GM18508 (cell line): ENCODE data around the gene ATP10A.

Experiments
- ATAC-seq: cut with Tn5 transposase; IDR thresholded peaks from one replicate; pipeline ENCODE4 v1.9.1; 2021; ENCODE audit warnings: moderate number of reproducible peaks; ENCODE audit not compliant: insufficient read depth, unreplicated experiment

Gene ATP10A

DNA sequence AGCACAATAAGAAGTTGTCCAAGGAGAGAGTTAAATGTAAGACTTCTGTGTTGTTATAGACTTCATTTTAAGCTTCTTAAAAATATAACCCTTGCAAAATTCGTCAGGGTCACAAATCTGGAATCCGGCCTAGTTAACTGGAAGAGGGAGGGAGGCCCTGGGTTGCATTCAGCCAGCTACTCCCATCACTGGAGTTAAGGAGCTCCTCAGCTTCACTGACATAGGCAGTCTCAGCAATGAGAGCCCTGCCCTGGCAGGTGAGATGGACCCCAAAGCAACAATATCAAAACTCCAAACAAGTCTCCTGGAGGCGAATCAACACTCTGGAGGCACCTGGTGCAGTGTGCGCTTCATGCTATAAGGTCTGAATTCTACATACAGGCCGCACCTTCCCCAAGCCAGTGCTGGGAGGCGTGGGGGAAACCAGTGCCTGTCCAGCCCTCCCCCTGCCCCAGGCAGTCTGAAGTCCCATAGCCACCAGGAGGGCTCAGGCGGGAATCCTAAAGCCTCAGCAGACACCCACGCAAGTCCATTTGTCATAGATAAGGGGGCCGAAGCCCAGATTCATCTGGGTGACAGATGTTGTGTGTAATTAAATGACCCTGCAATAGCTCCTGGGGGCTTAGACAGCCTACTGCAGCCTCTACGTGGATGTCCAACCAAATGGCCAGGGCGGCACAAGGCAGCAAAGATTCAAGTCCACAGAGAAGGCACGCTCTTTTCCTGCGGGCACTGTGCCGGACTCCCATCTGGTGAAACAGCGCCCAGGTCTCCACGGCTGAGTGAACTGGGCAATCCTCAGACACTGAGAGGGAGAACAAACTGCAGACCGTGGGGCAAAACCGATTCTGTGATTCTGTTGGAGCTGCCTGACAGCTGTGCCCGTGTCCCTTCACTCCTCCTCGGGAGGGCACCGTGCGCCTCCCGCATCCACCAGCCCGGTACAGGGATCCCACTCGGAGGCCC is 64.9 kb downstream of the ATP10A start:
- ATAC-seq = no peak

DNA sequence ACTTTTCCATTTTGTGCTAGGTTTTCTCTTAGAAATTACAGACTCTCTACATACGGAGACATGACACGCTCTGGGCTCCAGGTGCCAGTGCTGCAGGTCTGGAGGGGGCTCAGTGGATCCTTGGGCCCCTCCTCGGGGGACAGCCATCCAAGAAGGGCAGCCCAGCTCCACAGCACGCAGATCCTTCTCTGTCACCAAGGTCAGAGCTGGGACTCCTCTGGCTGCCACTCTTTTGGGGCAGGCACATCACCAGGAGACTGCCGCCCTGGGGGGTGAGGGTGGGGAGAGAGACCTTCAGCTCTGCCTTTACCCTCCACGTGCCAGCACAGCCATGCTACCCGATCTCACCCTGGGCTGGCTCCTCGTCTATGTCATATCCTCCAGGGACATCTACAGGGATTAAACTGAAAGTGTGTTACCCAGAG is 65.6 kb downstream of the ATP10A start:
- ATAC-seq = no peak

DNA sequence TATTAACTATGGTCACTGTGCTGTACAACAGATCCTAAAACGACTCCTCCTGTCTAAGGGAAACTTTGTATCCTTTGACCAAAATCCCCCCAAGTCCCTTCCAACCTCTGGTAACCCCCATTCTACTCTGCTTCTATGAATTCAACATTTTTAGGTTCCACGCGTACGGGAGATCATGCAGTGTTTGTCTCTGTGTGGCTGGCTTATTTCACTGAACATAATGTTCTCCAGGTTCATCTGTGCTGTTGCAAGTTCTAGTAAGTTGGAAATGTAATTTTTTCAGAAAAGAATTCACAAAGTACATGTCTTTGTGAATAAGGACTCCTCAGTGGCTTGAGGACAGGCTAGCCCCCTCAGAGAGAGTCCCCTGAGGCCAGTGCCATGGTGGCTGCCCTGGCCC is 66.1 kb downstream of the ATP10A start:
- ATAC-seq = no peak

DNA sequence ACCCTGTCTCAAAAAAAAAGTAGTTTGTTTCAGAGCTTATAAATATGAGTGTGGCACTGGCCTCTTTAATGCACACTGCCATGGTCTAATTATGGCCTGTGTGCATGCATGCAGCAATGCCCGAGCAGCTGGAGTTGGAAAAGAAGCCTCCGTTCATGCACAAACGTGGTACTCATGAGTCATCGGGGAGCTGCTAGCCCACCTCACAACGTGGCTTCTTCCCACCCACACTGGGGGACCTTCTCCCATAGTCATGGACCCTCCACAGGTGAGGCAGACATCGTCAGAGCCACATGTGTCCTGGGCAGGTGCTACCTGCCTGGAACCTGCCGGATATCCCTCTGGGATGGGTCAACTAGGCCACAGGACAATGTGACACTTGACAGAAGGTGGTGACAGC is 66.7 kb downstream of the ATP10A start:
- no peak for ATAC-seq

DNA sequence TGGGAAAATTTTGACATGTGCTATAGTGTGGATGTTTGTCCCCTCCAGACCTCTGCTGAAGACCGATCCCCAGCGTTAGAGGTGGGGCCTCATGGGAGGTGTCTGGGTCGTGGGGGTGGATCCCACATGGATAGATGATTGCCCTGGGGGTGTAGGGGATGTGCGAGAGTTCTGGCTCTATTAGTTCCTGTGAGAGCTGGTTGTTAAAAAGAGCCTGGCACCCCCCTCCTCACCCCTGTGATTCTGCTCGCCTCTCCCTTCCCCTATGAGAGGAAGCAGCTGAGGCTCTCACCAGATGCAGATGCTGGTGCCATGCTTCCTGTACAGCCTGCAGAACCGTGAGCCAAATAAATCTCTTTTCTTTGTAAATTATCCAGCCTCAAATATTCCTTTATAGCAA is 67.4 kb downstream of the ATP10A start:
- ATAC-seq = no peak

DNA sequence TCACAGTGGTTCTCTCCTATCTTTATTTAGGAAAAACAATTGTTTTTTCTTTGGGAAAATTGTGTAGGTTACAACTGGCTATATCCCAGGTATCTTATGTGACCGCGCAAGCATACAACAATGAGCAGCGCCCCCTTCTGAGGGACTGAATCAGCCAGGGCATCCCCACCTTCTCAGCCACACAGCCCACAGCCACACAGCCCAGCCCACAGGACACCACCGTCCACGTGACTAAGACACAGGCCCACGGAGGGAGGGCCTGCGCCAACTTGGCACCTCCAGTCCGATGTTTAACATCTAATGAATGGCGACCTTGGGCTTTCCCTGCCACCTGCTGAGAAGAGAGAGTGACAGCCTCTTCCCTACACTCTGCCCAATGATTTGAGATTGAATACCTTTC is 68.1 kb downstream of the ATP10A start:
- ATAC-seq = no peak

DNA sequence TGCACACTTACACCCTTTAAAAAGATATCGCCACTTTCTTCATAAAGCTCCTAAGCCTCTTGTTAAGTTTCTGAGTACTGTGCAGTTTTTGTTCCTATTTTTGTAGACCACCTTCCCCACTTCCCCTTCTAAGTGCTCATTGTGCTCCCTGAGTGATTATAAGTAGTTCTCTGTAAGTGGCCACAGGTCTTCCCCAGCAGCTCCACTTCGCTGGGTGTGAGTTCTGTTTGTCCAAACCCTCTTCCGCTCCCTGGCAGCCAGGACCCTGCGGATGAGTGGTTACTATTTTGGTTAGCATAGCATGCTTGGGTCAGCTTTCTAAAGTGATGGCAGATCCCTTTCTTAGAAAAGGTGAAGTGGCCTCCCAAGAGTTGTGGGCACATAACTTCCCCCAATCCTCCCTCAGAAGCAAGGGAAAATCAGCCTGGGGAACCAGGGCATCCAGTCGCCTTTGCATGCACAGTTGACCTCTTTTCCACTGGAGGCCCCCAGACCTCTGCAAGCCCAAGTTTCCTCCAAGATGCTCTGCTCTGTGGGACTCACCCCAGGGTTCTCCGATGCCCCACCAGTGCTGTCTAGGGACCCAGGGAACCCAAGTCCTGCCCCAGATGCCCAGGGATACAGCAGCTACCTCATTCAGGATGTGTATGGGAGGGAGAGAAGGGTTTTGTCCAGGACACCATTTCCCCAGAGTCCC is 69.6 kb downstream of the ATP10A start:
- no peak for ATAC-seq

DNA sequence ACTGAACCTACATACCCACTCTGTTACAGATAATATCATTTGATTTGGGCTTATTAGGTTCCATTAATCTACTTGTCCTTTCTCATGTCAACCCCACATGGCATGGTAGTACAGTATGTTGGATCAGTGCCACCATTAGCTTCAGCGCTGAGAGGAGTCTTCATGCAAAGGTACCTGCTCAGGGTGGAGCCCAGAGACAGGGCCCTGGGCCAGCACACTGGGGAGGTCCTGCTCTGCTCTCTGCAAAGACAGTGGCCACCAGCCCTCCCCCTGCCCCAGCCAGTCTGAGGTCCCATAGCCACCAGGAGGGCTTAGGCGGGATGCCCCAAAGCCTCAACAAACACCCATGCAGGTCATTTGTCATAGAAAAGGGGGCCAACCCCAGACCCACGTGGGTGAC is 71.0 kb downstream of the ATP10A start:
- no peak for ATAC-seq

DNA sequence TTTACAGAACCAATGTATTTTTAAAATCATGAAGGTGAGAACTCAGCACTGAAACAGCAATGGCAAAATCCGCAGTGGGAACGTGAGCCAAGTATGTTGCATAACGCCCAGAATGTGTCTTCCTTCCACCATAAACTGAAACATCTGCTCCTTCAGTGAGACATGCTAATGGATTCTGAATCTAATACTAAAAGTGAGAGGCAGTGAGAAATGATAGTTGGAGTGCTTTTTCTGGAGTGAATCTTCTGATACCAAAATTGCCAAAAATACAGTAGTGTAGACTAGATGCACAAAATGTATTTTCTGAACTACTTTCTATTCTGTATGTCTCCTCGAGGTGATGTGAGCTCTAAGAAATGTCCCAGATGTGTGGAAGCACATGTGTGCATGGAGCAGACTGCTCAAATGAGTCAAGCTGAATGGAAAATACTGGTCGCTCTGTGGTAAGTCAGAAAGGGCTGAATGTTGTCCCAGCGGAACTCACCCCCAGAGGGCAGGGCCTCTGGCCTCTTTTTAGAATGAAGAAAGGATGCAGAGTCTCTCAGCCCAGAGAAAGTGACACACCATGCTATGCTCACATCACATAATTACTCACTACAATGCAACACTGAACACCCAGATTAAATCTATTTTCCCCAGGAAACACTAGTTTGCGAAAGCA is 73.0 kb downstream of the ATP10A start:
- no peak for ATAC-seq

DNA sequence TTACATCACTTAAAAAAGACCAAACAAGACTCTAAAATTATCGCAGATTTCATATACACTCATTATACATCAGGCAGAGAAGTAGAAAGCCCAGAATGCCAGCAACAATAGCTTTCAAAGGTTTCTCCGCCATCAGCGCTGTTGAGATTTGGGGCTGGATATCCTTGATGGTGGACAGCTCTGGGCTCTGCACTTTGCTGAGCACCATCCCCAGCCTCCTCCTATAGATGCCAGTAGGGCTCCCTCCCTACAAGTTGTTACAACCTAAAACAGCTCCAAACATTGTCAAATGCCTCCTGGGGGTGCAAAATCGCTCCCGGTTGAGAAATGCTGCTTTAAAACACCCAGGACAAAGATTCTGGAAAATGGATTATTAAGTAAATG is 73.5 kb downstream of the ATP10A start:
- no peak for ATAC-seq

DNA sequence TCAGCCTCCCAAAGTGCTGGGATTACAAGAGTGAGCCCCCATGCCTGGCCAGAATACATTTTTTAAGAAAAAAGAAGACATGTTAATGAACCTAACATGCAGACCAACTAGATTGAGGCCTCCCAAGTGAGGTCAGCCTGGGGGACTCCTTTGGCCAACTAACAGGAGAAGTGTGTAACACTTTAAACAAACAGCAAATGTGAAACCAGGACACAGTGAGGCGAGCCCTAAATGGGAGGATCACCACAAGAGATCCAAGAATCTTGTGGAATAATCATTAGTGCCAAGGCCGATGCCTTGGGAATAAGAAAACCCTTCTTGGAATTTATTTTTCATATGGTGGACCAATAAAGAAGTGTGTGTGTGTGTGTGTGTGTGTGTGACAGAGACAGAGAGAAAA is 73.9 kb downstream of the ATP10A start:
- ATAC-seq = no peak

DNA sequence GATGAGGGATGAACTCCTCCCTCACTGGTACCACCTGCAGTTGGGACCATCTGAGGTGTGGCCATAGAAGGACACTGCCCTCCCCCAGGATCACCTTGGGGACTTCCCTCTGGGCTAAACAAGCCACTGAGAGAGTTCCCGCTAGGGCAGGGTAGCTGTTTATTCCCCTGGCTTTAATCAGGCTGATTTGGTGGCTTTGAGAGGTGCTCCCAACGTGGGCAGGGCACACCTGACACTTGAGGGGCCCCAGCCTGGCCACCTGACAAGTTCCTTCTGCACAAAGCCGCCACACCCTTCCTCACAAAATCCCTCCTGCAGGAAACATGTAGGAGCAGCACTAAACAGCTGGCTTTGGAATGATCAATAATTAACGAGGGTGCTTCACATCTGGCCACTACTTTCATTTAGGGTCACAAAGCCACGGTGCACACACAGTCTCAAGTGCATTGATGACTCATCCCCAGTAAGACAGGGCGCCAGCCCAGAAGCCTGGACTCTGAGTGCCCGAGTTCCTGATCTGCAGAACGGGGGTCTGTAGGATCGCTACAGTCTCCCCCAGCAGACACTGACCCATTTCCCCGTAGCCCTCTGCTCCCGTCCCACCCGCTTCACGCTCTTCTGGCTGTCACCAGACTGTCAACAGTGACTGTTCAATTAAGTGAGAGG is 75.1 kb downstream of the ATP10A start:
- no peak for ATAC-seq

DNA sequence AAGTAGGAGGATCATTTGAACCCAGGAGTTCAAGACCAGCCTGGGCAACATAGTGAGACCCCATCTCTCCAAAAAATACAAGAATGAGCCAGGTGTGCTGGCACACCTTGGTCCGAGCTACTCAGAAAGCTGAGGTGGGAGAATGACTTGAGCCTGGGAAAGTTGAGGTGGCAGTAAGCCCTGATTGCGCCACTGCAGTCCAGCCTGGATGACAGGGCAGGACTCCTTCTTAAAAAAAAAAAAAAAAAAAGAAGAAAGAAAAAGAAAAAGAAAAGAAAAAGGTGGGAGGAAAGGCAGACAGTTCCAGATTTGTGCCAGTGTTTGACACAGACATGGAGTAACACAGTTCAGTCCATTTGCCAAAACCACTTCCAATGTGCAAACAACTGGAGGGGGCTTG is 75.7 kb downstream of the ATP10A start:
- no peak for ATAC-seq

DNA sequence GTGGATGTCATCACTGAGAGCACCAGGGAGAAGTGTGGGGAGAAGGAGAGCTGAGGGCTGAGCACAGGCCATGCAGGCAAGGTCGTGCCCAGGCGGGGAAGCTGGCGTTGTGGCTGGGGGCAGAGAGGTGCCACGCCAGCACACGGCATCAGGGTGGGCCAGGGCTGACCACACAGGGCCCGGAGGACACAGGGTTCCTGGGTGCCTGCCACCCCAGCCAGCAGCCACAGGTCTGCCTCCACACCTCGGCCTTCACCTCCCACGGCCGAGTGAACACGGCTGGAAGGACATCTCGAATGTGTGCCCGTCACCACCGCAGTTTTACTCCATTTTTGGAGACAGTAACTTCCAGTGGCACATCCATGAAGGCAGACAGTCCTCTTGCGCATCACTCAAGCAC is 77.1 kb downstream of the ATP10A start:
- ATAC-seq = no peak

DNA sequence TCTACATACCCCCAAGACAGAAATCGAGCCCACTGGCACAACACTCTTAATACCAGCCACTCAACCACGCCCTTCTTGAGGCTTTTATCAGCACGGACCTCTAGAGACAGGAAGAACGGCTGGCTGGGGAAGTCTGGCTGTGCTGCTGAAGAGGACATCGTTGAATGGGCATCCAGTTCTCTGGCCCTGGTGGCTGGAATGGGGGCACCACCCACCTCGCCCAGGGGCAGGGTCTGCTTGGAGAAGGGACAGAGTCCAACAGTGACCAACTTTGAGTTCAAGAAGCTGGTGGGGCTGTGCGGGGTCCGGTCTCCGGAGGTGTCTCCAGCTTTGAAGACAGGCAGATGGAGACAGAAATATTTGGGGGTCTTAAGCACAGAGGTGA is 77.5 kb downstream of the ATP10A start:
- ATAC-seq = no peak

DNA sequence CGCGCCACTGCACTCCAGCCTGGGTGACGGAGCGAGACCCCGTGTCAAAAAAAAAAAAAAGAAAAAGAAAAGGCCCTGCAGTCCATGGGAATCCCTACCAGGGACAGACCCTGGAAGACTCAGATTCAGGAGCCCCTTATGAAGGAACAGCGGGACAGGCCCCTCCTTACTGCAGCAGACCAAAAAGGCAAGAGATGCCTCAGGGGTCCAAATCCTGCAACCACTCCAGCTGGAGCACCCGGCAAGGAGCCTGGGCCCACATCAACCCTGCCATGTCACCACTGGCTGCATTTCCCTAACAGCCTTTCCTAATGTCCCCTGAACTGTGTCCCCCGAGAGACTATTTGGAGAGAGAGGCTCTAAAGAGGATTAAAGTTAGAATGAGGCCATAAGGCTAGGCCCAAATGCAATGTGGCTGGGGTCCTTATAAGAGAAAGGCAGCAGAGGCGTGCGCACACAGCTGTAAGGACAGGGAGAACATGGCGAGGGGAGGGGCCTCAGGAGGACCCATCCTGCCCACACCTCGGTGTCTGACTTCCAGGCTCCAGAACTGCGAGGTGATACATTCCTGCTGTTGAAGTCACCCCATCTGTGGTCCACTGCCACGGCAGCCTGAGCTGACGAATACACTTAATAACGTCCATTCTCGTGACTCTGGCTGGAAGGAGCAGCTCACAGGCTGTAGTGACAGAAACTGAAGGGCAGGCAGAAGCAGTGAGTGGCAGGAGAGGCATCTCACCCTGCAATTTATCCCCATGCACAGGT is 78.1 kb downstream of the ATP10A start:
- ATAC-seq = no peak

DNA sequence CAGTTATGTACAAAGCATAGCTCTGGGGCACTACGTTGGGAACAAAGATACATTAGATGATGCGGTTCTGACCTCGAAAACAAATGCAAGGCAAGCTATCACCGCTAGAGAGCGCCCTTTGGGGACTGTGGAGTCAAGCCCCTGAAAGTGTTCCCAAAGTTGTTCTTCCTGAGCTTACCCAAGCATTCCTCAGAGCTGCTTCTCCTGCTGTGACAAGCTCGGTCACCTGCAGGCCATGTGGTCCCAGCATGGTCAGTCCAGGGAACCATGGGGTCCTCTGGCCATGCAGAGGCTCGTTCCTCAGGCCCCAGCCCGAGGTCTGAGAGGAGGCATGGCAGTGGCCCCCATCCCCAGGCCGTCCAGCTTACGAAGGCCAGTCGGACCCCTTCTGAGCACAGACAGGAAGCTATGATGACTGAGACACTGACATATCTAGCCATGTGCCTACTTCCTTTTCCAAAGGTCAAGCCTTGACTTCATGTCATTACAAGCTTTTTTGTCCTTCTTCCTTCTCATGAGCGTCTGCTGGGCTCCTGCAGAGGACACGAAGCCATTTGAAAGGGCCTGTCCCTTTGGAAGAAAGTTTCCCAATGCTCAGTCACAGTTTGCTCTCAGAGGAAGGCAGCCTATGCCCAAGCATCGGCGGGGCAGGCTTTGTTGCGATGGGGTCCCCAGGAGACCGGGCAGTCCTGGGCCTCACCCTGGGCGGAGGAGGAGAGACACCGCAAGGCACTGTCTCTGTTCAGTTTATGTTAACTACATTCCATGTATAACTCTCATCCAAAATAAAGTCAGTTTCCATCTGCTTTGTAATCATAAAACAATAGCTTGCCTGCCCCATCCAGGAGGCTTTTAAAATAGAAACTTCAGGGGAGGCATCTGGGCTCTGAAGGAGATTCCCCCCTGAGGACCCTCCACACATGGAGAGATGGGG is 79.3 kb downstream of the ATP10A start:
- no peak for ATAC-seq

DNA sequence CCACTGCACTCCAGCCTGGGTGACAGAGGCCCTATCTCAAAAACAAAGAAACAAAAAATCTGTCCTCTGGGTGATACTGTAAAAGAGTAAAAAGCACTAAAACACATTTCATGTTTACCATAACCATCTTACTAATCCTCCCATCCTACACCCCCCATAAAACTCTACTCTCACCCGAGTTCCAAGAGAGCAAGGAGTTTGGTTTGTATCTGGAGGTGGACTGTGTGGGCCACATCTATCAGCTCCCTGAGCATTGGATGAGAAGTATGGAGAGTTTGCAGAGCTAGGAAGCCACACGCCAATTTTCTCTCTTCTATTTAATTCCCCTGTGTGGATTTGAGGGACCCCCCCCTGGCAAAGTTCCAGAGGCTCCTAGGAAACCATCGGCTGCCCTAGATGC is 80.0 kb downstream of the ATP10A start:
- ATAC-seq = no peak
